Measurements from ENCODE around the gene MYADM. TPM values are rescaled to one million over a fixed set of nuclear protein-coding genes. Genes with fewer than 3 reads are reported as not detected.

MYADM gene
- total and polyA plus RNA-seq, 2 of the 13 experiments (the other 11 are each of a cell fraction or from before 2014, with no cell fraction given) = 19.9 to 38.1 TPM

- TF ChIP-seq KIAA2018 (CRISPR knock-in tag; IDR thresholded peaks at IDR 0.05; ENCODE audit: borderline replicate concordance) = 0 out of 2 replicates have a peak, but pooled peaks have one; percentile 63
These were observed 1.5 kb upstream of the MYADM start (continued) for GRCh38 chr19:53865918-53866864.

- Histone ChIP-seq H3K9me3 (ENCODE audit: low read length) (no peaks in the 10 kb centered on the region), H3K36me3 (replicated peaks in 1 of 2; ENCODE audit: control insufficient read depth in 1 of 2, insufficient read depth in 2 of 2, low read length in 2 of 2) (peaks cover 2 to 13% of the 10 kb centered on the region in 2 experiments; a peak in 2 of 5 replicates), H3K4me3 (replicated peaks in 1 of 3; ENCODE audit: insufficient read depth in 1 of 3, low read depth in 2 of 3, low read length in 3 of 3) (peak overlapping the region; percentile 79 to 97 (median 84)), H3K4me2 (ENCODE audit: low read depth, low read length) (peak overlapping the region; percentile 92), H3K27me3 (ENCODE audit: control insufficient read depth in 1 of 2, insufficient read depth in 2 of 2, low read length in 2 of 2) (no peaks in the 10 kb centered on the region; a peak in 1 of 5 replicates), H4K20me1 (ENCODE audit: insufficient read depth, low read length) (peaks cover 14% of the 10 kb centered on the region; the same call in 1 of the 2 replicates), H2AFZ (ENCODE audit: low read length) (no peak overlapping the region), H3K9ac (ENCODE audit: insufficient read depth, low read depth, low read length) (peak overlapping the region; percentile 99), H3K4me1 (ENCODE audit: insufficient read depth, low read length) (peaks cover 34% of the 10 kb centered on the region), H3K79me2 (ENCODE audit: insufficient read depth, low read length) (peaks cover 33% of the 10 kb centered on the region), H3K27ac (ENCODE audit: extremely low read length, insufficient read depth, low read length) (peak overlapping the region; percentile 100)
- 0% methylated on average over 2 of the region's 14 CpGs for WGBS (ENCODE audit: low lambda C conversion rate)
- CTCF ChIA-PET (ENCODE audit: low intra/inter-chr PET ratio, low total read pairs) = no interaction called here
- BruUV-seq (replicated peaks) = no TSS peak
- FAIRE-seq (no peak), ATAC-seq (no peak), DNase-seq (ENCODE audit: low spot score) (no peak)
- intact Hi-C loops (cut with micrococcal nuclease; ENCODE audit: unreplicated experiment) = no loop called here
- in situ Hi-C loops (cut with HindIII; ENCODE audit: extremely low pct_ligation_motif_present, low pct_unique_long_range_greater_than_20kb) = no loop called here
- POLR2A ChIA-PET = interaction anchor here (0.6 to 5.6 kb wide), 14 partner anchors 8 to 334 kb away, joined by 3 to 102 read pairs (median 5); partner anchors contain the start of genes CNOT3, PRKCG and RPS9
- TF ChIP-seq ZNF318 (CRISPR knock-in tag; IDR thresholded peaks at IDR 0.05) = 0 out of 2 replicates have a peak, but pooled peaks have one; percentile 57
- TF ChIP-seq CHD4 (IDR thresholded peaks at IDR 0.05; ENCODE audit: borderline replicate concordance, low read length) = peak; percentile 74; the same call in 1 of the 2 replicates
These were observed 838 bp upstream of the MYADM start for GRCh38 chr19:53866865-53867224.

Measured in HepG2 (cell line).